ENCODE measurements around the gene FGD2. TPM values are rescaled to one million over a fixed set of nuclear protein-coding genes. Genes with fewer than 3 reads are reported as not detected.
"Not testable (repeated sequence)": the region's sequence is repeated elsewhere in the genome, so short reads cannot be mapped to it uniquely, and the experiment has no call there.

The FGD2 gene
- total and polyA plus RNA-seq, 2 of the 4 experiments (the other 2 are of a cell fraction) = 0.07 TPM; not detected in 1

DNA sequence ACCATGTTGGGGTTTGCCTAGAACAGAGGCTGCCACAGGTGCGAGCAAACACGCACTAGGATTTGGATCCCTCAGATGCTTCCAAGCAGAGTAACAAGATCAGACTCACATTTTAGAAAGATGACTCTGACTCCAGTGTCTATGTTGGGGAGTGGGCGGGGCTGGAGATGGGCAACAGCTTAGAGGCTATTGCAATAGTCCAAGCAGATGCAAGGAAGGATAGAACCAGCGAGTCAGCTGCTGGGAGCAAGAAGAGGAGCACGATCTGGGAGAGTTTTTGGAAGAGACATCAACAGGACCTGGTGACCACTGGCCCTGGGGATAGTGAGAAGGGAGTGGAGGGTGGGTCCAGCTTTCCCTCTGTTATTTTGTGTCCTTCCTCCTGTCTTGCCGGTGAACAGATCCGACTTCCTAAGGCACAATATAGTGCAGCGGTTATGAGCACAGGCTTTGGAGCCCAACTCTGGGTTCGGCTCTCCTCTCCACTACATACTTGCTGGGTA is 52.7 kb downstream of the FGD2 start:
- POLR2A ChIA-PET (ENCODE audit: unreplicated experiment) = no interaction called here
- H3K56ac ChIP-seq (ENCODE audit: extremely low read depth, insufficient read depth, low read length) = no peak overlapping the region
- no peak overlapping the region for H3K4me2 ChIP-seq (ENCODE audit: low read depth, low read length)
- peak; percentile 76 for DNase-seq
- peak overlapping the region; percentile 69 for H2BK120ac ChIP-seq (ENCODE audit: low read depth, low read length)
- H3K9me1 ChIP-seq (ENCODE audit: insufficient read depth, low read length) = peaks cover 15% of the 10 kb centered on the region
- peak overlapping the region; percentile 70 for H2AK5ac ChIP-seq (ENCODE audit: low read depth, low read length)
- peak overlapping the region; percentile 2; the same call in 1 of the 2 replicates for H3K27ac ChIP-seq (ENCODE audit: insufficient read depth, low read length)
- peak overlapping the region; percentile 23 for H2BK20ac ChIP-seq (ENCODE audit: low read depth, low read length)
- H3K79me1 ChIP-seq (ENCODE audit: low read depth in 1 of 2, low read length in 2 of 2) = peaks cover 0 to 3% of the 10 kb centered on the region in 2 experiments; a peak in 1 of 4 replicates
- peak overlapping the region in 1 of 2 experiments; percentile 18; a peak in 1 of 4 replicates for H4K8ac ChIP-seq (ENCODE audit: low read depth in 2 of 2, low read length in 2 of 2)
- H2AFZ ChIP-seq (replicated peaks; ENCODE audit: low read length, poor library complexity) = peak overlapping the region; percentile 34
- no peaks in the 10 kb centered on the region for H3K36me3 ChIP-seq (ENCODE audit: control insufficient read depth, insufficient read depth, low read length)
- no peaks in the 10 kb centered on the region for H3K9me3 ChIP-seq (ENCODE audit: control insufficient read depth, insufficient read depth, low read length)
- peak overlapping the region; percentile 71 for H4K91ac ChIP-seq (ENCODE audit: insufficient read depth, low read depth, low read length)
- CTCF ChIA-PET = interaction anchor here (0.9 to 1.8 kb wide), 2 partner anchors 113 to 114 kb away, joined by 4 to 6 read pairs; no protein-coding TSS in a partner anchor
- 100% methylated on average over 1 of the region's 9 CpGs; no CpG with 5 or more reads in 1 of the 2 experiments for WGBS, 2 experiments (ENCODE audit: extremely low coverage in 2 of 2, insufficient read length in 1 of 2)
- 0 out of 2 replicates have a peak overlapping the region, but pooled peaks have one; percentile 1 for H3K14ac ChIP-seq (replicated peaks; ENCODE audit: low read depth, low read length)
- H2AK9ac ChIP-seq (replicated peaks; ENCODE audit: low read depth, low read length, poor library complexity) = peak overlapping the region; percentile 56
- no peak overlapping the region for H3K18ac ChIP-seq (ENCODE audit: low read depth, low read length)
- in situ Hi-C loops (cut with MboI; ENCODE audit: low sequenced_read_pairs) (loop anchor here (10.0 kb wide), 1 partner anchor 147 kb away; no protein-coding TSS in a partner anchor), intact Hi-C loops (cut with micrococcal nuclease) (loop anchor here (2.0 kb wide), 2 partner anchors 45 to 79 kb away; no protein-coding TSS in a partner anchor), dilution Hi-C loops (cut with HindIII; ENCODE audit: low sequenced_read_pairs, unreplicated experiment) (no loop called here)
- H3K23ac ChIP-seq (ENCODE audit: low read depth, low read length) = no peak overlapping the region
- no peak overlapping the region for H3K9ac ChIP-seq (ENCODE audit: low read depth, low read length)
- H4K5ac ChIP-seq (ENCODE audit: low read depth, low read length) = no peak overlapping the region
- H2BK5ac ChIP-seq (ENCODE audit: low read depth, low read length, poor library complexity, severe bottlenecking) = no peak overlapping the region
- H4K20me1 ChIP-seq (ENCODE audit: insufficient read depth, low read length) = no peaks in the 10 kb centered on the region
- peak; percentile 40 for ATAC-seq (ENCODE audit: low read depth)
- no peaks in the 10 kb centered on the region for H3K27me3 ChIP-seq (ENCODE audit: control insufficient read depth, insufficient read depth, low read length)
- H2BK15ac ChIP-seq (ENCODE audit: low read depth, low read length) = peak overlapping the region; percentile 80; the same call in 2 of the 3 replicates
- no peak overlapping the region for H3K4me3 ChIP-seq (ENCODE audit: insufficient read depth, low read depth, low read length)
- peaks cover 12% of the 10 kb centered on the region for H3K4me1 ChIP-seq (ENCODE audit: control insufficient read depth, insufficient read depth, low read length)
- H3K4ac ChIP-seq (ENCODE audit: low read depth, low read length) = peak overlapping the region; percentile 44
- peak; percentile 75 for TF ChIP-seq CEBPB (IDR thresholded peaks at IDR 0.05; ENCODE audit: low read depth, low read length)
- no peak for TF ChIP-seq NFE2L2 (IDR thresholded peaks at IDR 0.05; ENCODE audit: low read depth, low read length)
- no TSS peak for BruUV-seq (replicated peaks)

- dilution Hi-C loops (cut with HindIII; ENCODE audit: low sequenced_read_pairs, unreplicated experiment); POLR2A ChIA-PET (ENCODE audit: unreplicated experiment); ATAC-seq (ENCODE audit: low read depth); H2AFZ ChIP-seq (replicated peaks; ENCODE audit: low read length, poor library complexity); H3K23ac ChIP-seq (ENCODE audit: low read depth, low read length); H2BK5ac ChIP-seq (ENCODE audit: low read depth, low read length, poor library complexity, severe bottlenecking); H3K36me3 ChIP-seq (ENCODE audit: control insufficient read depth, insufficient read depth, low read length); H3K14ac ChIP-seq (replicated peaks; ENCODE audit: low read depth, low read length); H4K5ac ChIP-seq (ENCODE audit: low read depth, low read length); H2AK5ac ChIP-seq (ENCODE audit: low read depth, low read length); H3K27me3 ChIP-seq (ENCODE audit: control insufficient read depth, insufficient read depth, low read length); H4K8ac ChIP-seq (ENCODE audit: low read depth in 2 of 2, low read length in 2 of 2); H3K18ac ChIP-seq (ENCODE audit: low read depth, low read length); BruUV-seq (replicated peaks); H3K9me3 ChIP-seq (ENCODE audit: control insufficient read depth, insufficient read depth, low read length); H2BK15ac ChIP-seq (ENCODE audit: low read depth, low read length); H2AK9ac ChIP-seq (replicated peaks; ENCODE audit: low read depth, low read length, poor library complexity); H4K20me1 ChIP-seq (ENCODE audit: insufficient read depth, low read length); H3K4me3 ChIP-seq (ENCODE audit: insufficient read depth, low read depth, low read length); H3K79me1 ChIP-seq (ENCODE audit: low read depth in 1 of 2, low read length in 2 of 2); H3K4me2 ChIP-seq (ENCODE audit: low read depth, low read length); DNase-seq; H3K9ac ChIP-seq (ENCODE audit: low read depth, low read length): not testable (repeated sequence)
- Histone ChIP-seq H2BK120ac (ENCODE audit: low read depth, low read length) (peak overlapping the region; percentile 97; the same call in 1 of the 2 replicates), H3K27ac (ENCODE audit: insufficient read depth, low read length) (peak overlapping the region; percentile 81; the same call in 1 of the 2 replicates), H3K4me1 (ENCODE audit: control insufficient read depth, insufficient read depth, low read length) (peaks cover 12% of the 10 kb centered on the region), H3K56ac (ENCODE audit: extremely low read depth, insufficient read depth, low read length) (peak overlapping the region; percentile 89; the same call in 1 of the 2 replicates), H3K9me1 (ENCODE audit: insufficient read depth, low read length) (peaks cover 15% of the 10 kb centered on the region), H4K91ac (ENCODE audit: insufficient read depth, low read depth, low read length) (peak overlapping the region; percentile 97; the same call in 1 of the 2 replicates), H3K4ac (ENCODE audit: low read depth, low read length) (peak overlapping the region; percentile 98; the same call in 1 of the 2 replicates), H2BK20ac (ENCODE audit: low read depth, low read length) (peak overlapping the region; percentile 95; the same call in 1 of the 2 replicates)
- in situ Hi-C loops (cut with MboI; ENCODE audit: low sequenced_read_pairs) (loop anchor here (10.0 kb wide), 1 partner anchor 146 kb away; no protein-coding TSS in a partner anchor), intact Hi-C loops (cut with micrococcal nuclease) (loop anchor here (1.0 to 2.0 kb wide), 3 partner anchors 44 to 113 kb away; no protein-coding TSS in a partner anchor)
- WGBS, 2 experiments (ENCODE audit: extremely low coverage in 2 of 2, insufficient read length in 1 of 2) = no CpG with 5 or more reads among the region's 5 CpGs
- CTCF ChIA-PET = interaction anchor here (0.7 to 1.8 kb wide), 4 partner anchors 72 to 113 kb away, joined by 3 to 6 read pairs (median 5); no protein-coding TSS in a partner anchor
These were observed 53.5 kb downstream of the FGD2 start for GRCh38 chr6:37058984-37059343.
